Inferior parietal cortex (tissue), 1 donor: ENCODE measurements around the gene DNAH6.

Experiments
- DNase-seq: peaks from one replicate; pipeline ENCODE4 v3.0.0-alpha.2; 2016; ENCODE audit errors: extremely low spot score

Gene DNAH6

GRCh38 chr2:84631985-84632384, 115.7 kb downstream of the DNAH6 start:
- DNase-seq: no peak

DNA sequence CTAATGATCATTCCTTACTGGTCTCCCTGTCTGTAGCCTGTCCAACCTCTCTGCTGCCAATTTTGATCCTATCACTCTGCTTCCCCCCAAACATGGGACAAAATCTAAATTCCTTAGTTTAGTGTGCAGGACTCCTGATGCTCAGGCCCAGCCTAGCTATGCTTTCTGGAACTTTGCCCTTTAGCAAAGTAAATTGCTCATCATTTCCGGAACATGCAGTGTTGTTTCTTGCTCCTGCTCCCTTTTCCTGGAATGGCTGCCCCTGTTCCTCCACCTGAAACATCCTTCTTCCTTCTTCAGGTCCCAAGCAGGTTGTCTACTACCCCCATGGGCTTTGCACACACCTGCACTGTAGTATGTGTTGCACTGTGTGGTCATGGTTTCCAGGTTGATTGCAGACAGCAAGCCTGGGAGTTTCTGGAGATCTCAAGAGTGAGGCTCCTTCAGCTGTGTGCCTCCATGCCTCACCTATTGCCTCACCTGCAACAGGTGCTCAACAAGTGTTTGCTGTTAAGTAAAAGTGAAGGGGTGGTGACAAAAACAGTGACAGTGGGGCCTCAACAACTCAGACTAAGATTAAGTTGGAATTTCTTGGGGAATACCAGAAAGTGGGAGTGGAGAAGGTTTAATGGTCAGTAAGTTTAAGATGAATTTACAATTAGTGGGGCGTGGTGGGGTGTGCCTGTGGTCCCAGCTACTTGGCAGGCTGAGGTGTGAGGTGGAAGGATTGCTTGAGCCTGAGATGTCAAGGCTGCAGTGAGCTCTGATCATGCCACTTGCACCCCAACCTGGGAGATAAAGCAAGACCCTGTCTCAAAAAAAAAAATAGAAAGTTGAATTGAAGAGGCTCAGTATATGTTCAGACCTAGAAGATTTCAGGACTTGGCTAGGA, 120.0 kb downstream of the DNAH6 start:
- DNase-seq: no peak

DNA sequence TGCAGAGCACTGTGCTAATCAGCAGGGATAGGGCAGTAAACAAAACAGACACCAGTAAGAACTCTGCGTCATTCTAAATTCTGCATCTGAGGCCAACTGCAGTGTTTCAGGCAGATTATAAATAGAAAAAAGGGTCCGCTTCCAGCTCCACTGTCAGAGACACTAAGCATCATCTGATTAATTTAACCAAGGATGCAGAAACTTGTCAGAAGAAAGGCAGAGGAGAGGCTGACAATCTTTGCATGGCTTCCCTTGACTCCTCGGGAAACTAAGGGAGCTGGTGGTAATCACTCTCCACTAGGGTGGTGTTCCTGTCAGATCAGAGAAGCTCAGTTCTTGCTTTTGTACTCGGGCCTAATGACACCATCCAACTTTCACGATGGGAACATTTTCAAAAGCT, 123.5 kb downstream of the DNAH6 start:
- no peak for DNase-seq

GRCh38 chr2:84640411-84640810, 124.1 kb downstream of the DNAH6 start:
- no peak for DNase-seq

DNA sequence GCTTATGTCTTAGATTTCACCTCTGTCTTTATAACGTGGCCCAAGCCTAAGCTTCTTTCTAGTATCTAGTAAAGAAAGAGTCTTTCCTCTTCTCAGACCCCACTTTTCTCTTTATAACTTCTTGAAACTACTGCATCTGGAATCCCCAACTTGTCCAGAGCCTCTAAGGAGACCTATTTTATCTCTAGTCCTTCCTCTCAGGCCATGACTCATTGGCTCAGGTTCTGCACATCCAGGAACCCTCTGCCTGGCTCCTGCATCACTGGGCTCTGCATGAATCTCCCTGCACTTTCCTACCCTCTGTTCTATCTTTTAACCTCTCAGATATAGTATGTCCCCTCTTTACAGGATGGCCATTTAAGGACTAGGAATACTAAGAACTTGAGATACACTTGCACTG, 124.7 kb downstream of the DNAH6 start:
- no peak for DNase-seq

DNA sequence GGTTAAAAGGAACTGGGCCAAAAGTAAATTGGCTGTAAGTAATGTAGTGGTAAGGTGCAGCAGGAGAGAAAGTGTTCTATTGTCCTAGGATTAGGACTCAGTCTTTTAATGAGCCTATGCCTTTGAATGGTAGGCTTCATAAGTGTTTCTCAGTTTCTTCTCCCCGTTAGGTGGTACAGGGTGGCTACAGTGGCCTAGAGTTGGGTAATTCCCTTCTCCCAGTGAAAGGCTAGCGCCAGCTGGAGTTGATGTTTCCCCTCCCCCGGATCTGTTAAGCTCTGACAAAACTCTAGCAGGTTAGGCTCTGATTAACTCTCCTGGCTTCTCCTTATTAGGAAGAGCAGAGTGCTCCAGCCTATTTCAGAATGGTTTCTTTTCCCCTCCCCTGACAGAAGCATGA, 127.7 kb downstream of the DNAH6 start:
- no peak for DNase-seq

- DNase-seq: no peak
Measured at GRCh38 chr2:84646514-84646913, 130.2 kb downstream of the DNAH6 start.

DNA sequence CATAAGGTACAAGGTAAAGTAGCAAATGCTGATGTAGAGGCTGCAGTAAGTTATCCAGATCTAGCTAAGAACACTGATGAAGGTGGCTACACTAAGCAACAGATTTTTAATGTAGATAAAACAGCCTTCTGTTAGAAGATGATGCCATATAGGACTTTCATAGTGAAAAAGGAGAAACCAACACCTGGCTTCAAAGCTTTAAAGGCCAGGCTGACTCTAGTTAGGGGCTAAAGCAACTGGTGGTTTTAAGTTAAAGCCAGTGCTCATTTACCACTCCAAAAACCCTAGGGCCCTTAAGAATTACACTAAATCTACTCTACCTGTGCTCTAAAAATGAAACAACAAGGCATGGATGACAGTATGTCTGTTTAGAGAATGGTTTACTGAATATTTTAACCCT, 131.0 kb downstream of the DNAH6 start:
- no peak for DNase-seq

DNA sequence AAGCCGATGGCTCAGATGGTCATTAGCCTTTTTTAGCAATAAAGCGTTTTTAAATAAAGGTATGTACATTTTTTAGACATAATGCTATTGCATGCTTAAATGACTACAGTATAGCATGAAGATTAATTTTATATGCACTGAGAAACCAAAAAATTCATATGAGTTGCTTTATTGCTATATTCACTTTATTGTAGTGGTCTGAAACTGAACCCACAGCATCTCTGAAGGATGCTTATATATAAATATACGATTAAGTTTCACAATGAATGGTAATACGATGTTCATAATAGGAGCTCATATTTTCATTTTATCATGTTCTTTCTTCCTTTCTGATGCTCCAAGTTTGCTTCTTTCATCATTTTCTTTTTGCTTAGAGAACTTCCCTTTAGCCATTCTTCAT, 132.8 kb downstream of the DNAH6 start:
- no peak for DNase-seq

DNA sequence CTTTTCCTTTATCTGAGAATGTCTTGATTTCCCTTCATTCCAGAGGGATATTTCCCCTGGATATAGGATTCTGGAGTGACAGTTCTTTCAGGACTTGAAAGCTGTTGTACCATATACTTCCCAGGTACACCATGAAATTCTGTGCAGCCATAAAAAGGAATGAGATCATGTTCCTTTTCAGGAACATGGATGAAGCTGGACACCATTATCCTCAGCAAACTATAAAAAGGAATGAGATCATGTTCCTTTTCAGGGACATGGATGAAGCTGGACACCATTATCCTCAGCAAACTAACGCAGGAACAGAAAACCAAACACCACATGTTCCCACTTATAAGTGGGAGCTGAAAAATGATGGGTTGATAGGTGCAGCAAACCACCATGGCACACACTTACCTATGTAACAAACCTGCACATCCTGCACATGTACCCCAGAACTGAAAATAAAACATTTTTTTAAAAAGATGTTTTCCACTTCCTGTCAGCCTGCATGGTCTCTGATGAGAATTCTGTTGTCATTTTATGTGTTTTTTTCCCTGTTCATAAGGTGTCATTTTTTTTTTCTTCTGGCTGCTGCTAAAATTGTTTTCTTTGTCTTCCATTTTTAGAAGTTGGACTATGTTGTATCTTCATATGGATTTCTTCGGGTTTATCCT, 133.3 kb downstream of the DNAH6 start:
- DNase-seq: peak; percentile 40

GRCh38 chr2:84652431-84652830, 136.1 kb downstream of the DNAH6 start:
- no peak for DNase-seq

DNA sequence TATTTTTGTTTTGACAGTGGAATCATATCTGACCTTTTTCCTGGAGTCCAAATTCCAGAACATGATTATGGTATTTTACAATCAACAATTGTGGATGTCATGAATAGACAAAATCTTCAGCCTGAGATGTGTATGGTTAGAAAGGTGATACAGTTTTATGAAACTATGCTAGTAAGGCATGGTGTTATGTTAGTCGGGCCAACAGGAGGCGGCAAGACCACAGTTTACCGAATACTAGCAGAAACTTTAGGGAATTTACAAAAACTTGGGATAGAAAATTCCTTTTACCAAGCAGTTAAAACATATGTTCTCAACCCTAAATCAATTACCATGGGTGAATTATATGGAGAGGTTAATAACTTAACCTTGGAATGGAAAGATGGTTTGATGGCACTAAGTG, 137.0 kb downstream of the DNAH6 start:
- no peak for DNase-seq

DNA sequence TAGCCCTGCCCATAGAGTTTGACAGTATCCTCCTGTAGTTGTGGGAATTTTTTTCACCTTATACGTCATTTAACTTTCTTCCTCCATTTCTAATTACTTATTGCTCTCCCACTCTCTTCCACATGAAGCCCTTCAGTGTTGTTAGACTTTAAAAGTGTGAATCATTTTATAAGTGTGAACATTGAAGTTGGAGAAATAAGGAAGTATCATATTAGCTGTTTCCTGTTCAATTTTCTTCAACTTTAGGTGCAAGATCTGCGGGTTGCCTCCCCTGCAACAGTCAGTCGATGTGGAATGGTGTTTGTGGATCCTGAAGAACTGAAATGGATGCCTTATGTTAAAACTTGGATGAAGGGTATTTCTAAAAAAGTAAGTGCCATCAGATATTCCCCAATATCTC, 138.1 kb downstream of the DNAH6 start:
- DNase-seq: no peak

GRCh38 chr2:84669122-84669521, 152.8 kb downstream of the DNAH6 start:
- DNase-seq: no peak

GRCh38 chr2:84674099-84674498, 157.8 kb downstream of the DNAH6 start:
- no peak for DNase-seq

DNA sequence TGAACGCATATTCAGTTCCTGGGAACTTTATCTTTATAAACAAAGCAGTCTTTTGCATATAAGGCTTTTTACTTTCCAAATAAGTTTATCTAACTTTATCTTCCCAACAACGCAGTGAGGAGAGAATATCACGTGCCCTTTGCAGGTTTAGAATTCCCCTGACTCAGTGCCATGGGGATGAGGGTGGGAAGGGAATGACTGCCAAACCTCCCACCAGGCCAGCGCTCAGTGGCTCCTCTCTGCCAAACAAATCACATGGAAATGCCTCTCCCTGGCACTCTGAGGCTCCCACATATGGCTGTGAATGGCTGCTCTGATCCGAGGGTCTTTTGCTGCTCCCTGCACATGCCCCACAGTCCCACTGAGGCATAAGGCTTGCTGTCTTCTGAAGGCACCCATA, 158.3 kb downstream of the DNAH6 start:
- DNase-seq: no peak

- no peak for DNase-seq
Measured at GRCh38 chr2:84676295-84676694, 160.0 kb downstream of the DNAH6 start.

- DNase-seq: no peak
Measured at GRCh38 chr2:84678214-84678613, 161.9 kb downstream of the DNAH6 start.

- DNase-seq: no peak
Measured at GRCh38 chr2:84686783-84687476, 170.6 kb downstream of the DNAH6 start.

- DNase-seq: no peak
Measured at GRCh38 chr2:84687498-84688149, 171.3 kb downstream of the DNAH6 start.

- no peak for DNase-seq
Measured at GRCh38 chr2:84690225-84690624, 173.9 kb downstream of the DNAH6 start.

GRCh38 chr2:84694088-84694622, 177.9 kb downstream of the DNAH6 start:
- DNase-seq: no peak
